Transverse colon (tissue), 4 donors: ENCODE measurements around the gene POLG. TPM values are rescaled to one million over a fixed set of nuclear protein-coding genes. Genes with fewer than 3 reads are reported as not detected.
A peak's percentile ranks its signal among the peaks of the same experiment; 100 is the strongest.

Experiments
- DNase-seq: peaks from one replicate; pipeline ENCODE4 v3.0.0-alpha.2; 2019
- H3K27ac ChIP-seq, 4 donors: fragments of 200-600 bp; sonication (generic); 2 replicates each; pipeline ENCODE4 v1.5.1; 2016 to 2018; ENCODE audit warnings: inconsistent platforms in 4 of 4
- H3K27me3 ChIP-seq: fragments of 200-600 bp; sonication (generic); 2 replicates; pipeline ENCODE4 v1.5.1; 2017; ENCODE audit warnings: inconsistent platforms
- H3K36me3 ChIP-seq, 4 donors: fragments of 200-600 bp; sonication (generic); 2 replicates each; pipeline ENCODE4 v1.5.1; 2017 to 2019; ENCODE audit warnings: inconsistent platforms in 4 of 4
- H3K4me1 ChIP-seq, 4 donors: fragments of 200-600 bp; sonication (generic); 2 replicates each; pipeline ENCODE4 v1.5.1; 2017 to 2020; ENCODE audit warnings: inconsistent platforms in 4 of 4
- H3K4me3 ChIP-seq, 4 donors: fragments of 200-600 bp; sonication (generic); 1 replicate in 1 of 4; 2 replicates in 3 of 4; pipeline versions ENCODE4 v1.5.1 to v1.6.1; 2017 to 2019; ENCODE audit warnings: inconsistent platforms in 4 of 4
- H3K9me3 ChIP-seq, 2 donors: fragments of 200-600 bp; sonication (generic); 2 replicates each; pipeline ENCODE4 v1.5.1; 2017 to 2019; ENCODE audit warnings: inconsistent platforms in 2 of 2
- EP300 ChIP-seq: sonication (generic); formaldehyde crosslinking; IDR thresholded peaks from one replicate; pipeline ENCODE4 v1.6.1; 2017; ENCODE audit warnings: antibody characterized with exemption, low read depth
- POLR2A ChIP-seq: fragments of 450-650 bp; IDR thresholded peaks from one replicate; pipeline ENCODE4 v1.6.1; 2016; ENCODE audit warnings: antibody characterized with exemption, mild to moderate bottlenecking, moderate library complexity
- POLR2AphosphoS5 ChIP-seq, 3 donors: sonication (generic); formaldehyde crosslinking; IDR thresholded peaks; one replicate each; pipeline ENCODE4 v1.6.1; 2016; ENCODE audit warnings: antibody characterized with exemption in 3 of 3
- WGBS, 2 donors: methylation state at CpG; one replicate each; pipeline ENCODE4 v1.1.5; 2018; ENCODE audit warnings: low coverage in 1 of 2; 5-methylcytosine and 5-hydroxymethylcytosine counted together
- in situ Hi-C, 4 donors: fragments of 200-750 bp; cut with MboI; loops; one replicate each; pipeline versions ENCODE4 v1.15.0 to v1.15.1; 2017; ENCODE audit warnings: low sequenced_read_pairs in 3 of 4, low pct_ligation_motif_present in 1 of 4, low pct_unique_long_range_greater_than_20kb in 1 of 4
- intact Hi-C: fragments of 100-400 bp; cut with DNase I; formaldehyde crosslinking; loops from one replicate; pipeline ENCODE4 v1.15.1; 2023; ENCODE audit warnings: low total_unique reads
- total RNA-seq, 4 donors: library from RNA; depleted of rRNA; stranded (reverse); fragments of >200 nt; gene quantifications; one replicate each; pipeline ENCODE4 v1.1.0, GENCODE V29; 2016
- TF ChIP-seq, protein P1 (sequence below), 5 experiments: fragments of 200-600 bp in 3 of 5; fragments of 450-650 bp in 2 of 5; sonication (generic) in 3 of 5; IDR thresholded peaks; 1 replicate in 2 of 5; 2 replicates in 3 of 5; pipeline ENCODE4 v1.5.1; 2016 to 2017; ENCODE audit warnings: antibody characterized with exemption in 5 of 5, inconsistent platforms in 3 of 5, mild to moderate bottlenecking in 2 of 5, moderate library complexity in 1 of 5

POLG gene
- total RNA-seq, 4 donors from 2014 or later = 64.5 to 204 (median 114) TPM

DNA sequence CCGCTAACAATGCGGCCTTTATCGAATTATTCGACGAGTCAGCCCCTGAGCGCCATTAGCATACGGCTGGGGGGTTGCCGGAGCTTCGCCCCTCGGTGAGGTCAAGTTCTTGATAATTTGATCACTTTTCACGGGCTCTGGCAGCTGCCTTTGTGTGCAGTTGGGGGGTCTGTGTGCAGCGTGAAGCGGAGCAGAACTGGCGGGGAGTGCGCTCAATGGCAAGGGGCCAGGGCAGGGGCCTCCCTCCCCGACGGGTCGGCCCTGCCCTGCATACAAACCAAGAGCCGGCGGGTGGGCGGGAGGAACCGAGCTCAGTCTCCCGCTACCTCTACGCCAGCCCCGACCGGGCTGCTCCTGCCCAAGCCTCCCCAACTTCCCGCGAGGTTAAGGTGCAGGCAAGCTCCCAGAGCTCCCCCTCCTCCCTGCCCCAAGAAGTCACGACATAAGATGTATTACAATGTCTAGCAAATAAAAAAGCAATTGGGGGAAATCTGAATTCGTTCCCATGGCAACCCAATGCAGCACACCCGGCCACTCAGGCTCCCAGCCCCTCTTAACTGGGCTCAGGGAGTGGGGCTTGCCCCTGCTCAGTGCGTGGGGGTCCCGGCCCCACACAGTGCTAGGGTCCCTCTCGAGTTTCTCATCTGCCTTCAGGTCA, 34.1 kb upstream of the POLG start:
- peaks cover 6 to 16% (median 11%) of the 10 kb centered on the region in 4 donors for H3K4me1 ChIP-seq
- 13% methylated on average over 34 of the region's 34 CpGs; no CpG with 5 or more reads in 1 of the 2 donors for WGBS, 2 donors
- no peak overlapping the region for H3K4me3 ChIP-seq
- intact Hi-C loops = loop anchor here (5.0 kb wide), 1 partner anchor 49 kb away; no protein-coding TSS in a partner anchor
- no peak overlapping the region for H3K27ac ChIP-seq
- DNase-seq = no peak
- no peak for TF ChIP-seq POLR2AphosphoS5 (IDR thresholded peaks at IDR 0.05)
- TF ChIP-seq POLR2A = no peak
- no peak for TF ChIP-seq EP300
- TF ChIP-seq, protein P1, sequence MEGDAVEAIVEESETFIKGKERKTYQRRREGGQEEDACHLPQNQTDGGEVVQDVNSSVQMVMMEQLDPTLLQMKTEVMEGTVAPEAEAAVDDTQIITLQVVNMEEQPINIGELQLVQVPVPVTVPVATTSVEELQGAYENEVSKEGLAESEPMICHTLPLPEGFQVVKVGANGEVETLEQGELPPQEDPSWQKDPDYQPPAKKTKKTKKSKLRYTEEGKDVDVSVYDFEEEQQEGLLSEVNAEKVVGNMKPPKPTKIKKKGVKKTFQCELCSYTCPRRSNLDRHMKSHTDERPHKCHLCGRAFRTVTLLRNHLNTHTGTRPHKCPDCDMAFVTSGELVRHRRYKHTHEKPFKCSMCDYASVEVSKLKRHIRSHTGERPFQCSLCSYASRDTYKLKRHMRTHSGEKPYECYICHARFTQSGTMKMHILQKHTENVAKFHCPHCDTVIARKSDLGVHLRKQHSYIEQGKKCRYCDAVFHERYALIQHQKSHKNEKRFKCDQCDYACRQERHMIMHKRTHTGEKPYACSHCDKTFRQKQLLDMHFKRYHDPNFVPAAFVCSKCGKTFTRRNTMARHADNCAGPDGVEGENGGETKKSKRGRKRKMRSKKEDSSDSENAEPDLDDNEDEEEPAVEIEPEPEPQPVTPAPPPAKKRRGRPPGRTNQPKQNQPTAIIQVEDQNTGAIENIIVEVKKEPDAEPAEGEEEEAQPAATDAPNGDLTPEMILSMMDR (IDR thresholded peaks at IDR 0.05) = no peak
- H3K27me3 ChIP-seq = peaks cover 100% of the 10 kb centered on the region
- H3K36me3 ChIP-seq = no peaks in the 10 kb centered on the region
- in situ Hi-C loops = no loop called here
- no peaks in the 10 kb centered on the region for H3K9me3 ChIP-seq

DNA sequence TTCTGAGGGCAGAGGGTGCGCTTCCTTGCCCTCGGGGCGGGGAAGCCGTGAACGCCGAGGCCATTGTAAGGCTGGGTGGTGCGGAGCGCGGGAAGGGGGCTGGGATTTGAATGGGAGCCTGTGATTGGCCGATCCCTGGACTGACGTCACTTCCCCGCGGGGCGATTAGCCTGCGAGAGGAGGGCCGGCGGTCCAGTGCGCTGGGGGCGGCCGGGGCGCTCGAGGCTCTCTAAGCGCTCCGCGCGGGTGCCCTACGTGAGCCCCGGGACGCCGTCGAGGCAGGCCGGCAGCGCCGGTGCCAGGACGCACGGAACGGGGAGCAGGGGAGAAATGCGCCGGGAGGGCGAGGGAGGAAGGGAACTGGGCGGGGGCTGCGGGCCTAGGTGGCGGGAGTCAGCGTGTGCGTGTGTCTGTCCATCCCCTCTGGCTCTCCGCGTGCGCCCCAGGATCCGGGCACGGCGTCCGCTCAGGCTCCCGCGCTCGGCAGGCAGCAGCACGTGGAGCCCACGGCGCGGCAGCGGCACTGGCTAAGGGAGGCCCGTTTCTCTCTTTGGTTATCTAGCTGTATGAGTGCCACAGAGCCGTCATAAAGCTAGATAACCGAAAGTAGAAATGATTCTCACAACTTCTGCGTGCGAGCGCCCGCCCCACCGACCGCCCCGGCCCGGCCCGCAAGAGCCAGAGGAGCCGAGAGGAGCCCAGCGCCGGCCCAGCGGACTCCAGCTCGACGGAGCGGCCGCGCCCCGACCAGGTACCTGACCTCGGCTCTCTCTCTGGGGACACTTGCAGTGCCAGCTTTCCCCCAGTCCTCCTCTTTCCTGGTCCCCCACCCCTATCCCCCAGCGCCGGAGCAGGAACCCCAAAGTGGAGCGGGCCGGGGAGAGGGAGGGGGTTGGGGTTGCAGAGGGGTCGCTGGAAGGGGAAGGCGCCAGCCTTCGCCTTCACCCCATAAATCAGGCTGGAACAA, 33.1 kb upstream of the POLG start:
- Histone ChIP-seq H3K36me3 (no peaks in the 10 kb centered on the region), H3K4me1 (peaks cover 6 to 16% (median 11%) of the 10 kb centered on the region in 4 donors), H3K9me3 (no peaks in the 10 kb centered on the region), H3K27me3 (peaks cover 100% of the 10 kb centered on the region), H3K4me3 (peak overlapping the region in 1 of 4 donors; percentile 27), H3K27ac (no peak overlapping the region)
- WGBS, 2 donors = 22% methylated on average over 70 of the region's 90 CpGs; no CpG with 5 or more reads in 1 of the 2 donors
- no peak for TF ChIP-seq POLR2AphosphoS5 (IDR thresholded peaks at IDR 0.05)
- TF ChIP-seq, protein P1 (IDR thresholded peaks at IDR 0.05) = no peak
- TF ChIP-seq POLR2A = no peak
- TF ChIP-seq EP300 = no peak
- no peak for DNase-seq
- in situ Hi-C loops = no loop called here
- intact Hi-C loops = loop anchor here (5.0 kb wide), 1 partner anchor 50 kb away; no protein-coding TSS in a partner anchor

DNA sequence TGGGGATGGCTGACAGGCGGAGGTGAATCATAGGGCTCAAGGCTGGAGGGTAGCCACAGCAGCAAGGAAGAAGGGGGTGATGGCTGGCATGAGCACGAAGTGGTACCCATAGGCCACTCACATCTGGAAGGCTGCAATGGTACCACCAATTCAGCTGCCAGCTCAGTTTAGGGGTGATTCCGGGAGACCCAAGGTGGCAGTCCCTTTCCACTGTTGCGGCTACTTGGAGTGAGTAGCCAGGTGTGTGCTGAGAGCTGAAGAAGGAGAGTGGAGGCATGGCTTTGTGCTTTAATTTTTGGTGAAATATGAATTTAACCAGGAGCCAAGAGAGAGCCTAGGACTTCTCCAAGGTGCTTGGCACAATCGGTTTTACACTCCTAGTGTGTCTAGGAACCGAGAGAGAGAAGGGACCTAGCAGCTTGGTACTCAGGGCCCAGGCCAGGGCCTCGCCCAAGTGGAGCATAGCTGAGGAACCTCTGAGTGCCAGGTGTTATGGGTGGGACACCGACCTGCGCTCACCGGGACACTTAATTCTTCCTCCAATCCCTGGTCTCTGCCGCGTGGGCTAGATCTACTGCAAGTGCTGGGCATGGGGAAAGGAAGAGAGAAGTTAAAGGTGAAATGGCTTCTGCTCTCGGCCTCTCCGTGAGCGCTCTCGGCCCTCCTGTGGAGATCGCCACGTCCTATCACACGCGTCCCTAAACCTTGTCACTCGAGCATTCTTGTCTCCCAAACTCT, 32.2 kb upstream of the POLG start:
- Histone ChIP-seq H3K4me3 (peak overlapping the region in 1 of 4 donors; percentile 27), H3K9me3 (no peaks in the 10 kb centered on the region), H3K4me1 (peaks cover 7 to 25% (median 20%) of the 10 kb centered on the region in 4 donors), H3K27me3 (peaks cover 100% of the 10 kb centered on the region), H3K27ac (no peak overlapping the region), H3K36me3 (no peaks in the 10 kb centered on the region)
- TF ChIP-seq EP300 (no peak), POLR2AphosphoS5 (IDR thresholded peaks at IDR 0.05) (no peak), POLR2A (no peak)
- TF ChIP-seq, protein P1 (IDR thresholded peaks at IDR 0.05) = no peak
- DNase-seq = no peak
- in situ Hi-C loops = no loop called here
- intact Hi-C loops = loop anchor here (5.0 kb wide), 1 partner anchor 50 kb away; no protein-coding TSS in a partner anchor
- 5 to 24% methylated on average over 4 to 21 of the region's 21 CpGs for WGBS, 2 donors
